Stimulated activated CD4-positive, alpha-beta T cell treated with anti-CD3 and anti-CD28 coated beads, Interleukin-4, amount 100 ng/mL, for 24 hours (primary cell): Measurements from ENCODE around the gene NHEJ1.

Experiments
- DNase-seq: peaks from one replicate; pipeline ENCODE4 v3.0.0-alpha.2; 2020

The NHEJ1 gene

DNA sequence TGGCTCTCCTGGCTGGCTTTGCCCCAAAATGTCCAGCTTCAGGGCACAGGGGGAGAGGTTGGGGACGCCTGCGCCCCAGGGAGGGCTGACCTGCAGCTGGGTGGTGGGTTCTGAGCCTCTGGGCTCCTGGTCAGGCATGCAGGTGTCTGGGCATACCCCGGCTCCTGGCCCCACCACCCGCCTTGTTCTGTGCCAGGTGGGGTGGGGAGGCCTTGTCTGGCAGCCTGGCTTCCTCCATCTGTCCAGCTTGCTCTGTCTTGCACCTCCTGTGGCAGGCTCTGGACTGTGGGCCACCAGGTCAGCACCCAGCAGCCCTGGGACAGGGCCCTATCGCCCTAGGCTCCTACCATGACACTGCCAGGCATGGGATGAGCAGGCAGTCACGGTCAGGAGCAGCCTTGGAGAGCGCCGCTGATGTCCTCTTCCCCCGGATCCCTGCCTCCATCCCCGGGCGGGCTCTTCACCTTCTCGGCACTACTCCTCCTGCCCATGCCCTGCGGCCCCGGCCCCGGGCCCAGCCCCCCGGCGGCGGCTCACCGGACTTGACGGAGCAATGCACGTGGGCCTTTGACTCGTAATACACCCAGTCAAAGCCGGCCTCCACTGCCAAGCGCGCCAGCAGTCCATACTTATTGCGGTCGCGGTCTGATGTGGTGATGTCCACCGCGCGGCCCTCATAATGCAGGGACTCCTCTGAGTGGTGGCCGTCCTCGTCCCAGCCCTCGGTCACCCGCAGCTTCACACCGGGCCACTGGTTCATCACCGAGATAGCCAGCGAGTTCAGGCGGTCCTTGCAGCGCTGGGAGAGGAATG is 103.5 kb downstream of the NHEJ1 start:
- no peak for DNase-seq

DNA sequence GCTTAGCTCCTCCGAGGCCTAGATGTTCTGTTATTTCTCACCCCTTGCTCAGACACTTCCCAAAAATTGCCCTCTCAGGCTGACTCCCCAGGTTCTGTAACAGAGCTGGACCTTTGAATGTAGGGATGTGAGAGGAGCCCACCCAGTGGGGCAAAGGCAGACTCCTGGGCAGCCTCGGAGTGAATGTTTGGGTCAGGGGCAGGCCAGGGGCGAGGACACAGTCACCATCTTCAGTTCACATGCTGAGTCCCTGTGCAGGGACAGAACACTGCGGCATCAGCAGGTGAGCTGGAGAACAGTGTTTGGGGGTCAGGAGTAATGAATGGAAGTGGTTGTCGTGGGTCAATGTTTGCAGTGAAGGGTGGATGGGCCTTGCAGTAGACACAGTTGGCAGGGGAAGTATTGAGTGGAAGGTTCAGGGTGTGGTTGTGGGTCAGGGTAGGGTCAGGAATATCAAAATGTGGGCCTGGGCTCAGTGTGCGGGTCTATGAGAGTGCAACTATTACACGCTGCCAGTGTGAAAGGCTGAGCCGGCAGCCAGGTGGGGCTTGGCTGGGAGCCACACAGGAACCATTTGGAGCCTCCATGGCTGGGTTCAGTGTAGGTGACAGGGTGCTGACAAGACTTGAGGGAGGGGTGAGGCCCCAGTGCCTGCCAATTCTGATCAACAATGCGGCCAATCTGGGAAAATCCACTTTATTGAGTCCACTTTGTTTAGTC is 104.3 kb downstream of the NHEJ1 start:
- DNase-seq = no peak

DNA sequence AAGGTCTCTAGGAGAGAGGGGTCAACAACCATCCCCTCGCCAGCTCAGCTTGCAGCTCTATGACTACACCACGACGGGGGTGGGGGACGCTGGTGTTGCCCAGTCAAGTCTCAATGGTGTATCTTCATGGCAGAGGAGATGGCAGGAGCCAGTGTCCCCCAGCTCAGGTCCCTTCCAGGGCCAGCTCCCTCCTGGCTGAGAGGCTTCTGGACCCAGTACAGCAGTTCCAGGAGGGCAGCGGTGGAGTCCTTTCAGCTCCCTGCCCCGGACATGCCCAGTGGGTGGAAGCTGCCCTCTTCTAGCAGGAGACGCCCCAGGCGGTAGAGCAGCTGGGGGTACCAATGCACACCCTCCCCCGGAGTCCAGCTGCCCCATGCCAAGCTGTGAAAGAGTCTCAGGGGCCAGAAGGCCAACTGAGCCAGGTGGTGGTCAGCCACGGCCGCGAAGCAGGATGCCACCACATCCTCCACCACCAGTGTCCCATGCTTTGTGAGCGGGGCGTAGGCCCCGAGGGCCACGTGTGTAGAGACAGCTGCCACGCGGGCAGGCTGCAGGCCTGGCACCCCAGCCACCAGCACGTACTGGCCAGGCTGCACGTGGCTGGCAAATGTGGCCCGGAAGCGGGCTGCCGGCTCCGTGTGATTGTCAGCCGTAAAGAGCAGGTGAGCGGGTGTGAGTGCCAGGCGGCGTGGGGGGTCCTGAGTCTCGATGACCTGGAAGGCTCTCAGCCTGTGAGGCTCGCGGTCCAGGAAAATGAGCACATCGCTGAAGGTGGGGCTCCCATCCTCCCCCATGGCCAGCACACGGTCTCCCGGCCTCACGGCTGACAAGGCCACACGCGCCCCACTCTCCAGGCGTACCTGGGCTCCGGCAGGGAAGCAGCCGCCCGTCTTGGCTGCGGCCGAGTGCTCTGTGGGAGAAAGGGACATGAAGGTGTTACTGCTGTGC is 105.4 kb downstream of the NHEJ1 start:
- DNase-seq = no peak

DNA sequence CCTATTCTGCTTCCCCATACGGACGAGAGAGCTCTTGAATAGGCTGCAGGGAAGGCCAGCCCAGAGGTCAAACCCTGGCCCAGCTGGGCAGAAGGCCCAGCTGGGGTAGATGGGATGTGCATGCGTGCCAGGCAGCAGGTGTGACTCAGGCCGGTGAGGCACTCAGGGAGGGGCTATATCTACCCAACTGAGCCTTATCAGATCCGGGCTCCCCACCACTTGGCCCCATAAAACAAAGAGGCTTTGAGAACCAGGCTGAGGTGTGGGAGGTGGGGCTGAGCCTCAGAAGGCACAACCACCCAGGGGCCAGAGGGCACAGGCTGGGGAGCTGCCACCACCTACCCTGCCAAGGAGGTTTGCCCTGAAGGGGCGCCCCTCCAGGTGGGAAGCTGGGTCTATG is 111.3 kb downstream of the NHEJ1 start:
- DNase-seq = no peak

DNA sequence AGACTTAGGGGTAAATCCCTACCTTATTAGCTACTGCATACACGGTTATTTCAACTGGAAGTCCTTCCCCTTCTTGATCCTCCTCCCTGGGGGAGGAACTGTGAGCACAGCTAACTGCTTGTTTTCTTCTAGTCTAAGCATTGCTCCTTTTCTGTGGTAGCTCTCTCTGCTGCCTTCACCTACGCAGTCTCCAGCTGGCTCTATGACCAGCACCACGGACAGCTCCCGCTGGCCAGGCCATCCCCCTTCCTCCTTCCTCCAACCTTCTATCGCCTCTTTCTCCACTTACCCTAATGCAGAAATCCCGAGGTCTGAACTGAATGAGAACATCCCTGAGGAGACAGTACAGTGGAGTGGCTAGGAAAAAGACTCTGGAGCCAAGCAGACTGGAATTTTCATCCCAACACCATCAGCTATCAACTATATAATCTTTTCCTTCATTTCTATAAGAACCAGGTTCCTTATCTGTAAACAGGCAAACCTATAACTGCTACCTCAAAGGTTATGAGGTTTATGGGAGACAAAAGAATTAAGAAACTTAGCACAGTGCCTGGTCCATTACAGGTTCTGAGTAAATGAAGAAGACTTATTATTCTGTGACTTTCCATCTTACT is 114.6 kb downstream of the NHEJ1 start:
- no peak for DNase-seq

DNA sequence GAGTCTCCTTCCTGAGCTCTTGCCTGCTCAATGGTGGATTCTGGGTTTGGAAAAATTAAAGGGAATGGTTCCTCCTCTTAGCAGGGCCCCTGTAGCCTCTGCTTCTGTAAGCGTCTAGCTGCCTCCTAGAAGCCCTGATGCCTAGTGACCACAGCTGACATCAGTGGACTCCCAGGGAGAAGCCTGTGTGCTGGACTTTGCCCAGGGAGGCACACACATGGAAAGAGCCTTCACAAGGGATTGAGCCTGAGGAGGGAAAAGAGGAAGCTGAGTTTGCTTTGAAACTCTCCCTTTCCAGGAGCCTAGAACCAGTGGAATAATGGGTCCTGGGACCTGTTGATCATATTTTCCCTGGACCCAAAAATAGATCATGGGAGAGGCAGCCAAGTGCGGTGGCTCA is 117.9 kb downstream of the NHEJ1 start:
- no peak for DNase-seq

DNA sequence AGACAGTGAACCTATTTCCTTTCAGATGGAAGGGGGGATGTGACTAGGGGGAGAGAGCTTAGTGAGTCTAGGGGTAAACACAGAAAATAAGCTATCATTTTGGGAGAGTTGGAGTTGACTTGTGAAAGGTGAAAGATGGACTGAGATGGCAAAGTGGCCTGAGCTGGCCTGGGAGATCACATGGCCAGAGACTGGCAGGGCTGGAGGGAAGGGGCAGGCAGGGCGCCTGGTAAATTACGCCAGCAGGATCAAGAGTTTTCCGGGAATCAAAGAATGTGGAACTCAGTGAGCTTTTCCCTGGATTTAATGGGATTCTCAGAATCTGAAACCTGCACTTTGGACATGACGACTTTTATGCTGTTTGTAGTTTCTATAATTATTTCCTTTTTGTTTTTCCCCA is 118.5 kb downstream of the NHEJ1 start:
- no peak for DNase-seq

DNA sequence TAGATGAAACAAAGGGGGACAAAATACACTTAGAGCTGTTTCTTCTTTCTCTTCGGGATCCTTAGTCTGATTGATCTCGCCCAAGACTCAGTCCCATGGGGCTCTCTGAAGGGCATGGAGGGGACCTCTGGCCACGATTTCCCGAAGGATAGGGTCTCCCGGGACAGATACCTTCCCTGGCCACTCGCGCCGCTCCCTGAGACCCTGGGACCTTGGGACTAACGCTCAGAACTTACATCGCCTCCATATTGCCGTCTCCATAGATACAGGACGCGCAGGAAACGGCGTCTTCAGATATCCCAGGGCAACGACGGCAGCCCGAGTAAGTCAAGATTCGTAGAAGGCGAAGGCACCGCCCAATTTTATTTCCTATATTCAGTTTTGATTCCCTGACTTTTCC is 119.4 kb downstream of the NHEJ1 start, which contains the start of gene CFAP65:
CFAP65 (minus strand) TSS at position 265 of the 400 bp plus-strand sequence. CDS start 2,468 bp downstream, outside the sequence.
- DNase-seq = peak; percentile 39

DNA sequence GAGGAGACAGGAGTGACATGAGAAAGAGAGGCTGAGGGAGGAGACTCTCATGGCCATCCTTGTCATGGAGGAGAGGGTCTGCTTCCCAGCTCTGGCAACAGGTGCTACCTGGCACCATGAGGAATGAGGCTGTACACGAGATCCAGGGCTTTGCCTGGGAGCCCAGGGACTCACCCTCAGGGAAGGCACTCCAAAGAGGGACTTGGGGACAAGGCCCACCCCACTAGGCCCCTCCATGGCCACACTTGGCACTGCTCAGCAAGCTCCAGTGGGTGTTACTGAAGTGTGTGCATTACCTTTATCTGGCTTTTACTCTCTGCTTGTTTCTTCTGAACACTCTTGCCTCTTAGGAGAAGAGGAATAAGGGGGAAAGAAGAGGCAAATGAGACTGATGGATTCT is 122.0 kb downstream of the NHEJ1 start:
- no peak for DNase-seq

DNA sequence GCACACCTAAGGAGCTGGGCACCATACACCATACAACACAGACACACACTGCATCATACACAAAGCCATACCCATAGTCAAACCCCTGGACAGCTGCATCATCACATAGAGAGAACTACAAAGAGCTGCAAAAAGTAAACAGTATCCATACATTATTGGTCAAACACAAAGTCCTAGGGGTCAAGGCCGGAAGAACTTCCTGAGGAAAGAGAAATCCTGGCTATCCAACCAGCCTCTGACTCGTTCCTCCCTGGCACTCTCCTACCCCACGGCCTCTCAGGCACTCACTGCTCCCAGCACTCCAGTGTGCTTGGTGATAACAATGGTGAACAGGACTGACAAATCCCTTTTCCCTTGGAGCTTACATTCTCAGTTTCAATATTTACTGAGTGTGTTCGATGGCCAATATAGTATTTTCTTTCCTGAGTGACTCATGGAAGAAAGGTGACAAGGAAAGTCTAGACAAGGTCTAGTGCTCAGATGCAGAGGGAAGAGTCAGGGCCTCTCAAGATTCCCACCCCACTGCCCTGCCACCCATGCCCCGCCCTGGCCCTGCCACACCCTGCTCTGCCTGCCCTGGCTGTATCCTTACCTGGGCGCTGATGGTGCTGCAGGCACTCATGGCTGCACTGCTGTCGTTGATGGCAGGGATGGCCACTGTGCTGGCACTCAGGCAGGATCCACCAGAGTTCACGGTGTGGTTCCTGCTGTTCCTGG is 122.7 kb downstream of the NHEJ1 start:
- no peak for DNase-seq

DNA sequence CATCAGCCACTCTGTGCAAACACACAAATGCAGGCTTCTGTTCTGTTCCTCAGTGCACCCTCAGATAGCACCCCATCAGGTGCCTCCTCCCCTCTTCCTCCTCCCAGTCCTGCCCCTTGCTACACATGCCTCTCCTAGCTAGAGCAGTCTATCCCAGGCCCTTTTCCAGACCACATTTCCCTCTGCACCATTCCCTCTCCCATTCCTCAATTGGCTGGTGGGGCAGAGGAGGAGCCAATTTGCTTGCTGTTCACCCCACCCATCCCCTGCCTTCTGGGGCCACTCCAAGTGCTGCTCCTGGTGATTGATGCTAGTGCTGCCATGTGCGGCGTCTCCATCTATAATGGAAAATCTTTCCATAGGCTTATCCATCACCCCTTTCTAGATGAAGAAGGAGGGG is 124.7 kb downstream of the NHEJ1 start:
- no peak for DNase-seq

DNA sequence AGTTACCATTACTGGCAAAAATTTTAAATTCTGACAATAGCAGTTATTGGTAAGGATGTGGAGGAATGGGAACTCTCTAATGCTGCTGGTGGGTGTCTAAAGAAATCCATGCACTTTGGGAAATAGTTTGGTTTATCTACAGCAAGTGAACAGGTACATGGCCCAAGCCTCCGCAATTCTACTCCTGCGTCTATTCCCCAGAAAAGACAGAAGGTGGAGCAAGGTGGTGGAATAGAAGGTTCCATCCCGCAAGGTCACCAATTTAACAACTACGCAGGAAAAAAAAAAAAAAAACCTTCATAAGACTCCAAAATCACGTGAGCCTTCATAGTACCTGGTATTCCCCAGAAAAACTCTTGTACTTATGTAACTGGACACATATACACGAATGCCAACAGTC is 125.8 kb downstream of the NHEJ1 start:
- DNase-seq = no peak

DNA sequence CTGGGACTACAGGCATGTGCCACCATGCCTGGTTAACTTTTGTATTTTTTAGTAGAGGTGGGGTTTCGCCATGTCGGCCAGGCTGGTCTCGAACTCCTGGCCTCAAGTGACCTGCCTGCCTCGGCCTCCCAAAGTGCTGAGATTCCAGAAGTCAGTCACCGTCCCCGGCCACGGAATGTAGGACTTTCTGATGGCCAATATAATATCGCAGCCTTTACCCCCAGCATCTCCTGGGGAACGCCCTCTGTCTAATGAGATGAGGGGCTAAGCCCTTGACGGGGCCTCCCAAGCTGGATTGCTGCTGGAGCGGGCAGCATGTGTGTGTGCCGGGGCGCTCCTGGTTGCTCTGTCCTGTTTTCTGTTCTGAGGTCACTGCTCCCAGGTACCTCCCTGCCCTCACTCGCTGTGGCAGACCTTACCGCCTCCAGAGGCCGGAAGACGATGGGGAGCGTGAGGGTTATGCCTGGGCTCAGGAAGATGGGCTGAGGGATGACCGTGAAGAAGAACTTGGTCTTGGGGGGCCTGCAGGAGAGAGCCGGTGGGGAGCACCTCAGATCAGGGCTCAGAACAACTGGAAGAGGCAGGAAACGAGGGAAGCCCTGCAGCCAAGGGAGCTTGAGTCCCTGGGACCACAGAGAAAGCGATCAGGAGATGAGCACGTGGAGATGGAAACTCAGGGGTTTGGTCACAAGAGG is 128.4 kb downstream of the NHEJ1 start:
- DNase-seq = no peak

DNA sequence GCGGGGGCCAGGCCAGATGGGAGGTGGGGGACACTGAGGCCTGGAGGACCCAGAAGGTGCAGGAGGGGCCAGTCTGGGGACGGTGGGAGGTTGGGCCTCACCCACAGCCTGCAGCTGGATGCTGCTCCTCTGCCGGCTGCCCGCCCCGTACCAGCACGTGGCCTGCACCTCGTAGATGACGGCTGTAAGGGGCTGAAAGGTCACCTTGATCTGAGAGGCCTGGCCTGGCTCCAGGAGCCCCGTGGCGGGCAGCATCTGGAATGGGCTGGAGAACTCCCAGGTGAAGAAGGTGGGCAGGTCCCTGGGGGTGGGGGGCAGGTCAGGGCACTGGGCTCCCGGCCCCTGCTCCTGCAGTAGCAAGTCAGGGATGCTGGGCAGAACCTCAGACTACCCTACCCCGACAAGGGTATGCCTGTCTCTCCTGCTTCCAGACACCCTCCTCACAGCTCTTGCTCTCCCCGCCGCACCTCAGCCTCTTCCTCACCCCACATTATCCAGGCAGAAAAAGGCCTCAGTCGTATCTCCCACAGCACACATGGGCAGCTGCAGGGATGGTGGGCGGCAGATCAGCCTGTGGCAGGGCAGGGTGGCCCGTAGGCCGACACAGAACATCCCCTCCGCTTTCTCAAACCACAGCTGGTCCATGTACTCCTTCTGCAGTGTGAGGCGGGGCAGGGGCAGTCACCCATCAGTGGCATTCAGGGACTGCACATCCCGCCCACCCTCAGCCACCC is 129.4 kb downstream of the NHEJ1 start:
- DNase-seq = no peak

DNA sequence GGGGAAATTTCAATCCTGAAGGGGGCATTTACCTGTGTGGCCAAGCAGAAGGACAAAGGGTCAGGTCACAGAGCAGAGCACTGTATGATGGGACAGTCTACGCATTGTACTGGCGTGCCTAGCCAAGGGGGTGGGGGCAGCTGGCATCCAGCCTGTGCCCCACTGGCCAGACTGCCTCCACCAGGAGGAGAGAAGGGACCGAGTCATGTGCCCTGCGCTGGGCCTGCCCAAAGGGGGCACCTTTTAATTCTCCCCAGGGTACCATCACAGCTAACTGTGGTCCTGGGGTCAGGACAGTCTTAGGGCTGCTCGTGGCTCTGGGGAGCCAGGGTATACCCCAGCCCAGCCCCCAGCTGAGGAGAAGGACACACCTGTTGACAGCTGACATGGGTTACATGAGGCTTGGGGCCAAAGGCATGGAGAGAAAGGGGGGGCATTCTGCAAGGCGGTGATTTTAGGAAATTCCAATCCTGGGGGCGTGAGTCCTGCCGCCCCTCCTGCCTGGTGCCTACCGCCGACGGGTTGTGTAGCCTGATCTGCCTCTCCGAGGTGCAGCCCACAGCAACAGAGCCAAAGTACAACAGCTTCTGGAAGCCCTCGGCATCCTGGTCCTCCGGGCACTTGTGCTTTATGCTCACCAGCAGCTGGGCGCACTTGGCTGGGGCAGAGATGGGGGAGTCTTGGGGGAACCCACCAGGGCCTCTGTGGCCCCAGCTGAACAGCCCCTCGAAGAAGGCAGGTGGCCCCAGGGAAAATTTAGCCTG is 130.3 kb downstream of the NHEJ1 start:
- no peak for DNase-seq

DNA sequence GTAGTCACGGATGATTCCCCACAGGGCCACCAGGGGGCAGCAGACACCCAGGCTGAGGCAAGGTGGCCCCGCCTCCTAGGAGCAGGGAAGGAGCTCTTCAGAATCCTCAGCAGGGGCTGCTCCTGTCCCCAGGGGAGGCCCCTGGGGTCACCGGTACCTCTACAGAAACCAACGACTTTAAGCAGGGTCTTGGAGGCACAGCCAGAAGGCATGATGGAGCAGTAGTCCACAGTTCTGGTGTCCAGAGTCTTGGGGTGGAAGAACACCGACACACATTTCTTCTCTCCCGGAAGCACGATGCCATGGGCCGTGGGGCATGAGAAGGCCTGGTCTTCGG is 130.8 kb downstream of the NHEJ1 start:
- DNase-seq = peak; percentile 78

DNA sequence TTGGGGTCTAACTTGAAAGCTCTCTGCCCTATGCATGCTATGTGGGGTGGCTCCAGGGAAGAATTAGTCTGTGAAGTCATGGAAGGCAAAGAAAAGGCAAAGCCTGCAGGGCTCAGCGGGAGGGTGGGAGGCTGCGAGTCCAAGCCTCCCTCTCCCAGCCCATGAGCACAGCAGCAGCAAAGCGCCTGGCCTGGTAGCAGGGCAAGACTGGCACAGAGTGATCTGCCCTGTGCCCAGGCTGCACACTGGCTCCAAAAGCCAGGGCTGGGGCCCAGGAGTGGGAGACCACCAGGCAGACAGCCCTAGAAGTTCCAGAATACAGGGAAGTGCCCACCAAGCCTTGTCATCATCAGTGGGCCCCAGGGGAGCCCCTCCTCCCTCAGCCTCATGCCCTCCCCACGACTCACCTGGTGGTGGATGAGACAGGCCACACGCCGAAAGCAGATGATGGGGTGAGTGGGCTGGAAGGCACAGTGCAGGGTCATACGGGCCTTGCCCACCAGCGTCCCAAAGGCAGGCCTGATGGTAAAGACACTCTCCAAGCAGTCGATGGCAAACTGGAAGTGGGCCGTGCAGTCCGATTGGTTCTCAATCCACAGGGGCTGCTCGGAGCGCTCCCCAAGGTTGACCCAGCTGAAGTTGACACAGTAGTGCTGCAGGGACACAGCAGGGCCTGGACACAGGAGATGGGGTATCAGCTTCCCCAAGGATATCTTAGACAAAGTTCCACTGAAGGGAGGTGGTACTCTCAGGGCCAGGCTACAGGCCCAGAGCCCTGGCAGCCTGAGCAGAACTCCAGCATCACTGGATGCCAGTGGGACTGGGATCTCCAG is 131.4 kb downstream of the NHEJ1 start:
- no peak for DNase-seq

DNA sequence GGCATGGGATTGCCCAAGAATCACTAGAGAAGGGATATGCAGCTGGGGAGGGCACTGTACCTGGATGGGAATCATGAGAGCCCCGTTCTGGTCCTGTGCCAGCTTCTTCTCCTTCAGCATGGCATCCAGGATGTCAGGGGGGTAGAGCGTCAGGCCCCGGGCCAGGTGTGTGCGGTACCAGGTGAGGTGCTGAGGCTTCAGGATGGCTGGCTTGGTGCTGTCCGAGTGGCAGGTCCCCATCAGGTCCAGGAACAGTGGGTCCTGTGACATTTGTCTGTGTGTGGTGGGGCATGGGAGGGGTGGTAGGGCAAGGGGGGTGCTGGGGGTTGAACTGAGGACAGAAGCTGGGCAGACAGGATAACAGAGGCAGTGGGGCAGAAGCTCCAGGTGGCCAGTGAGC is 132.5 kb downstream of the NHEJ1 start:
- no peak for DNase-seq

DNA sequence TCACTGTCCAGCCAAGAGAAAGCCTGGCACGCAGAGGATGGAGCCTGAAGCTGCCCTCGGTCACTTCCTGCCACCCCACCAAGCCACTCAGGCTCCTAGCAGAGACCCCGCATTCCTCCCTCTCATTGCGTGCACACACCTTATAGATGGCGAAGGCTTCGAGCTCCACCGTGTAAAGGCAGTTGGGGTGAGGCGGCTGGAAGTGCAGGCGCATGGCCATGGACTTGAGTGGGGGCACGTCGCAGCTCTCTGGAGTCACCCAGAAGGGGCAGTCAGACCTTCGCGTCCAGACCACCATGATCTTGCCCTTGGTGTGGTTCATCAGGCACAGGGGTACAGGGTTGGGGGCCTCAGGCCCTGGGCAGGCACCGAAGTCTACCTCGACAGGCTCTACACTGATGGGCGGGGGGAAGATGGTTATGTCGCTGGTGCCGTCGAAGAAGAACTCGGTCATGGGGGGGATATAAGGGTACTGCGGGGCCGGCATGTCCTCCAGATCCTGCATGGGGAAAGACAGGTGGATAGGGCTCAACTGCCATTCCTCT is 133.0 kb downstream of the NHEJ1 start:
- no peak for DNase-seq
